Measurements from ENCODE around the gene CPZ. TPM values are rescaled to one million over a fixed set of nuclear protein-coding genes. Genes with fewer than 3 reads are reported as not detected.

Gene CPZ
- total RNA-seq, 1 donor from 2014 or later: 3.5 TPM

DNA sequence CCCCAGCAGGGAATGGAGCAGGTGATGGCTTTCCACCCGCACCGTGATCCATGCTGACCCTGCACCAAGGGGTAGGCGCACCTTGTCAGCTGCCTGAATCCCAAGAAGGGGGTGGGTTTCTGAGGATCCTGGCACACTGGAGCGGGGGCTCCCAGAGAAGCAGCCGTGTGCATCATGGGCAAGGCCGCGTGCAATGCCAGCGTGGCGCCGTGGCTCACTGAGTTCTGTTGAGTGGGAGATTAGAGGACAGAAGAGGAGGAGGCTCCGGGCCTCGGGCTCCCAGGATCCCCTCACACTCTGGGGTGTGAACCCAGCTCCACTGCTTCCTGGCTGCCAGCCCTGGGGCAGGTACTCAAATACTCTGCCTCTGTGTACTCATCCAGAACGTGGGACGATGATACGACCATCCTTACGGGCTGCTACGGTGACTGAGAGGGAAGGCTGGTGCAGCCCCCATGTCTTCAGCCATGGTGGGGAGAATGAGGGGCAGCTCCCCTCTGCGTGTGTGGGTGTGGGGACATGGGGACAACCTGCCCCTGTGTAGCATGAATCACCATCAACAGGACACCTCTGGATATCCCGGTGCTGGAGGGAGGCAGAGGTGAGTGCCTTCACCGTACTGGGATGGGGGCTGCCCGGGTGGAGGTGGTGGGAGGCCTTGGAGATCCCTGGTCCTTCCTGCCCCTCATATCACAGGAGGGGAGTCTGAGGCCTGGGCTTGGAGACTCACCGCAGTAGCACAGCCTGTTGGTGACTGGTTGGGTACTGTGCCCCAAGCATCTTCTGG lies 52.6 kb downstream of the CPZ start:
- intact Hi-C loops (cut with DNase I): no loop called here
- no peaks in the 10 kb centered on the region for H3K9me3 ChIP-seq
- H3K36me3 ChIP-seq: no peaks in the 10 kb centered on the region
- TF ChIP-seq, protein P1, sequence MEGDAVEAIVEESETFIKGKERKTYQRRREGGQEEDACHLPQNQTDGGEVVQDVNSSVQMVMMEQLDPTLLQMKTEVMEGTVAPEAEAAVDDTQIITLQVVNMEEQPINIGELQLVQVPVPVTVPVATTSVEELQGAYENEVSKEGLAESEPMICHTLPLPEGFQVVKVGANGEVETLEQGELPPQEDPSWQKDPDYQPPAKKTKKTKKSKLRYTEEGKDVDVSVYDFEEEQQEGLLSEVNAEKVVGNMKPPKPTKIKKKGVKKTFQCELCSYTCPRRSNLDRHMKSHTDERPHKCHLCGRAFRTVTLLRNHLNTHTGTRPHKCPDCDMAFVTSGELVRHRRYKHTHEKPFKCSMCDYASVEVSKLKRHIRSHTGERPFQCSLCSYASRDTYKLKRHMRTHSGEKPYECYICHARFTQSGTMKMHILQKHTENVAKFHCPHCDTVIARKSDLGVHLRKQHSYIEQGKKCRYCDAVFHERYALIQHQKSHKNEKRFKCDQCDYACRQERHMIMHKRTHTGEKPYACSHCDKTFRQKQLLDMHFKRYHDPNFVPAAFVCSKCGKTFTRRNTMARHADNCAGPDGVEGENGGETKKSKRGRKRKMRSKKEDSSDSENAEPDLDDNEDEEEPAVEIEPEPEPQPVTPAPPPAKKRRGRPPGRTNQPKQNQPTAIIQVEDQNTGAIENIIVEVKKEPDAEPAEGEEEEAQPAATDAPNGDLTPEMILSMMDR (IDR thresholded peaks at IDR 0.05): no peak
- DNase-seq (ENCODE audit: low spot score in 2 of 2): peak in 1 of 2 donors; percentile 58
- no peak overlapping the region for H3K27ac ChIP-seq
- no peak overlapping the region for H3K4me3 ChIP-seq
- no peaks in the 10 kb centered on the region for H3K4me1 ChIP-seq
- no peaks in the 10 kb centered on the region for H3K27me3 ChIP-seq

DNA sequence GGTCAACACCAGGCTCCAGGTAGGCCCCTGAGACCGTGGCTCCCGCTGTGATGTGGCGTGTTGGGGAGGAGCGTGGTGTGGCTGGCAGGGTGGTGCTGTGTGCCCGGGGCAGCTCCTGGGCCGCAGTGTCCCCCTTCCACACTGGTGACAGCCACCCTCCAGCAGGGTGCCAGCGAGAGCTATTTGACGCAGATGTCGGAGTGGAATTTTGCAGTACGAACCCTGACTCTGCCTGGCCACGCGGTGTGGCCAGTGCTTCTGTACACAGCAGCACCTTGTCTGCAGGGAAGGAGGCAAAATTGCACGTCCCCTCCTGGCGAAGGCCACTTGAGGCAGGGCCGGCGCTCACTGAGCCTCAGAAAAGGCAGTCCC lies 53.2 kb downstream of the CPZ start:
- Histone ChIP-seq H3K4me1 (no peaks in the 10 kb centered on the region), H3K27ac (no peak overlapping the region), H3K36me3 (no peaks in the 10 kb centered on the region), H3K9me3 (no peaks in the 10 kb centered on the region), H3K4me3 (no peak overlapping the region), H3K27me3 (no peaks in the 10 kb centered on the region)
- no peak for DNase-seq (ENCODE audit: low spot score in 2 of 2)
- TF ChIP-seq, protein P1 (IDR thresholded peaks at IDR 0.05): no peak
- intact Hi-C loops (cut with DNase I): no loop called here

DNA sequence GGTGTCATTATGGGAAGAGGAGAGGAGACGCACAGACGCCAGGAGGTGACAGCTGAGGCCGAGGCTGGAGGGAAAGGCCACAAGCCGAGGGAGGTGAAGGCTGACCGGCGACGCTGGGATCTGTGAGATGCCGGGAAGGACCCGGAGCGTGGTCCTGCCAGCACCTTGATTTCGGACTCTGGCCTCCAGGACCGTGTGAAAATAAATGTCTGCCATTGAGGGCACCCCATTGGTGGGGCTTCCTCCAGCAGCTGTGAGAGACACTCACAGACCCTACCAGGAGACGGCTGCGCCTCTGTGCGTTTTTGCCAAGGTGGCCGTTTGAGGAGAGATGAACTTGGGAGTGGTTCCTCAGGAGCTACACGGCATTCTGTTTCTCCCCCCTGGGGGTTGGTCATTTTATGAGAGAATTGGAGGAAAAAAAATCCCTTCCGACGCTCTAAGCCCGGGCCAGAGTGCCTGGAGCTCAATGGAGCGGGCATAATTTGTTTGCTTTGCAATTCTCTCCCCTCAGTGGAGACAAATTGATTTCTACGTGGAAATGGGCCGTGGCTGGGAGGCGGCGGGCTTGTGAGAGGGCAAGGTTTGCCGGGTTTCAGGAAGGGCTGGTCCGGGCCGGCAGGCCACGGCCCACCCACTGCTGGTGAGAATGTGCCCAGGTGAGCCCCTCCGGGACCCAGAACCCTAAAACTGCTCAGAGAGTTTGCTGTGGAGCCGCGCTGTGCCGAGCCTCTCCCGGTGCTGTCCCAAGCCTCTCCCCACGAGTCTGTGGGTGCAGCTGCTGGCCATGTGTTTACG lies 53.9 kb downstream of the CPZ start:
- intact Hi-C loops (cut with DNase I): no loop called here
- H3K4me3 ChIP-seq: no peak overlapping the region
- peak in 1 of 2 donors; percentile 34 for DNase-seq (ENCODE audit: low spot score in 2 of 2)
- no peaks in the 10 kb centered on the region for H3K27me3 ChIP-seq
- no peak overlapping the region for H3K27ac ChIP-seq
- TF ChIP-seq, protein P1 (IDR thresholded peaks at IDR 0.05): no peak
- H3K4me1 ChIP-seq: no peaks in the 10 kb centered on the region
- no peaks in the 10 kb centered on the region for H3K36me3 ChIP-seq
- H3K9me3 ChIP-seq: no peaks in the 10 kb centered on the region

DNA sequence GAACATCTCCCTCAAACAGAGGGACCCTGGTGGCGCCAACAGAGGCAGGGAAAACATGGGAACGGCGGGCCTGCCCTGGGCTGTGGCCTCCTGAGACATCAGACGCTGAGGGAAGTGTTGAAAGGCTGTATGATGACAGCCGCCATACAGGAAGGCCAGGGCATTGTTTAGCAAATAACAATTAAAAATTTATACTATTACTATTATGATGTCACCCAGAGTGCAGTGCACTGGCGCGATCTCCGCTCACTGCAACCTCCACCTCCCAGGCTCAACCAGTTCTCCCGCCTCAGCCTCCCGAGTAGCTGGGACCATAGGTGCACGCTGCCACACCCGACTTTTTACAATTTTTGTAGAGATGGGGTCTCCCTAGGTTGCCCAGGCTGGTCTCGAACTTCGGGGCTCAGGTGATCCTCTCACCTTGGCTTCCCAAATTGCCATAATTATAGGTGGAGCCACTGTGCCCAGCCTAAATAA lies 54.6 kb downstream of the CPZ start:
- peak in 1 of 2 donors; percentile 50 for DNase-seq (ENCODE audit: low spot score in 2 of 2)
- H3K36me3 ChIP-seq: no peaks in the 10 kb centered on the region
- no peak overlapping the region for H3K27ac ChIP-seq
- H3K4me3 ChIP-seq: no peak overlapping the region
- no peaks in the 10 kb centered on the region for H3K9me3 ChIP-seq
- TF ChIP-seq, protein P1 (IDR thresholded peaks at IDR 0.05): no peak
- H3K27me3 ChIP-seq: no peaks in the 10 kb centered on the region
- intact Hi-C loops (cut with DNase I): no loop called here
- no peaks in the 10 kb centered on the region for H3K4me1 ChIP-seq

DNA sequence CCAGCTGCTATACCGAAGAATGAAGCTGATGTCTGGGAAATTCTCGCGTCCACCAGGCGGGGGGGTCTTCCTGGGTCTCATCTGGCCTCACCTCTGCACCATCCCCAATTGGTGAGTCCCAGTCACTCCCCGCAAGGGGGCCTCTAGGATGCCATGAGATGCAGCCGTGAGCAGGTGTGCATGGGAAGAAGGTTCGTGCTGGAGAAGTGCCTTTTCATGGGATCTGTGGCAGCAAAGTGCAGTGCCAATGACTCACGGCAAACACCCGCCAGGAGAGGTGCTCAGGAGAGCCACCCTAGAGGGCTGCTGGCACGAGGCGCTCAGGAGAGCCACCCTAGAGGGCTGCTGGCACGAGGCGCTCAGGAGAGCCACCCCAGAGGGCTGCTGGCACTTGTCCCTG lies 55.1 kb downstream of the CPZ start:
- H3K27me3 ChIP-seq: no peaks in the 10 kb centered on the region
- DNase-seq (ENCODE audit: low spot score in 2 of 2): peak in 1 of 2 donors; percentile 37

More for the DNA sequence above, 55.1 kb downstream of the CPZ start:
- Histone ChIP-seq H3K4me1 (no peaks in the 10 kb centered on the region), H3K4me3 (no peak overlapping the region), H3K9me3 (no peaks in the 10 kb centered on the region), H3K27ac (no peak overlapping the region), H3K36me3 (no peaks in the 10 kb centered on the region)
- TF ChIP-seq, protein P1 (IDR thresholded peaks at IDR 0.05): no peak
- intact Hi-C loops (cut with DNase I): no loop called here

Measured in ascending aorta (tissue), 2 donors.